ENCODE data around the gene PERM1. TPM values are rescaled to one million over a fixed set of nuclear protein-coding genes. Genes with fewer than 3 reads are reported as not detected.

PERM1 gene
- total and polyA plus RNA-seq, 2 donors (not counting 1 experiment from before 2014, with no cell fraction given) = not detected

Small RNA genes lying within 50 kb of the gene (small RNA-seq; reads per million reads assigned to genes)
- not detected for gene AL645608.3 (ENCODE audit: insufficient read length, low read depth, low replicate concordance)

Other genes with a start within 250 kb of the PERM1 start
- not detected in 2 replicates for gene SAMD11, start 58.2 kb downstream of the PERM1 start, total RNA-seq
- not detected in 2 replicates for gene SAMD11, start 58.2 kb downstream of the PERM1 start, polyA plus RNA-seq
- gene NOC2L, start 22.8 kb downstream of the PERM1 start, total RNA-seq = 64.1 and 69.2 TPM in 2 replicates
- gene NOC2L, start 22.8 kb downstream of the PERM1 start, polyA plus RNA-seq = 48.0 and 63.3 TPM in 2 replicates
- 21.6 and 30.1 TPM in 2 replicates for gene KLHL17, start 21.5 kb downstream of the PERM1 start, total RNA-seq
- 57.1 and 57.5 TPM in 2 replicates for gene KLHL17, start 21.5 kb downstream of the PERM1 start, polyA plus RNA-seq
- 0.63 and 1.1 TPM in 2 replicates for gene PLEKHN1, start 15.6 kb downstream of the PERM1 start, total RNA-seq
- gene PLEKHN1, start 15.6 kb downstream of the PERM1 start, polyA plus RNA-seq = 0.36 and 0.37 TPM in 2 replicates
- gene HES4, start 18.0 kb upstream of the PERM1 start, total RNA-seq = 3.2 and 4.3 TPM in 2 replicates
- 4.5 and 18.1 TPM in 2 replicates for gene HES4, start 18.0 kb upstream of the PERM1 start, polyA plus RNA-seq
- 25.2 and 28.3 TPM in 2 replicates for gene ISG15, start 31.4 kb upstream of the PERM1 start, total RNA-seq
- gene ISG15, start 31.4 kb upstream of the PERM1 start, polyA plus RNA-seq = 71.2 and 91.4 TPM in 2 replicates
- 31.3 and 32.3 TPM in 2 replicates for gene AGRN, start 38.0 kb upstream of the PERM1 start, total RNA-seq
- 7.0 and 7.3 TPM in 2 replicates for gene AGRN, start 38.0 kb upstream of the PERM1 start, polyA plus RNA-seq
- gene RNF223, start 92.2 kb upstream of the PERM1 start, total RNA-seq = not detected in 2 replicates
- gene RNF223, start 92.2 kb upstream of the PERM1 start, polyA plus RNA-seq = not detected in 2 replicates
- gene C1orf159, start 134.0 kb upstream of the PERM1 start, total RNA-seq = 23.0 and 25.3 TPM in 2 replicates
- gene C1orf159, start 134.0 kb upstream of the PERM1 start, polyA plus RNA-seq = 25.6 and 29.6 TPM in 2 replicates
- gene TTLL10, start 191.8 kb upstream of the PERM1 start, total RNA-seq = 0.37 and 0.61 TPM in 2 replicates
- 0.37 and 0.45 TPM in 2 replicates for gene TTLL10, start 191.8 kb upstream of the PERM1 start, polyA plus RNA-seq
- 33.5 and 38.1 TPM in 2 replicates for gene TNFRSF18, start 224.5 kb upstream of the PERM1 start, total RNA-seq
- 10.1 and 25.2 TPM in 2 replicates for gene TNFRSF18, start 224.5 kb upstream of the PERM1 start, polyA plus RNA-seq
- 1.8 and 2.3 TPM in 2 replicates for gene TNFRSF4, start 232.1 kb upstream of the PERM1 start, total RNA-seq
- gene TNFRSF4, start 232.1 kb upstream of the PERM1 start, polyA plus RNA-seq = 0.63 and 1.9 TPM in 2 replicates
- gene SDF4, start 249.9 kb upstream of the PERM1 start, total RNA-seq = 143 and 151 TPM in 2 replicates
- 100 and 104 TPM in 2 replicates for gene SDF4, start 249.9 kb upstream of the PERM1 start, polyA plus RNA-seq